Esophagus muscularis mucosa (tissue), 4 donors: ENCODE measurements around the gene RAD17. TPM values are rescaled to one million over a fixed set of nuclear protein-coding genes. Genes with fewer than 3 reads are reported as not detected.
"Not testable (repeated sequence)": the region's sequence is repeated elsewhere in the genome, so short reads cannot be mapped to it uniquely, and the experiment has no call there.

Experiments
- DNase-seq: peaks from one replicate; pipeline ENCODE4 v3.0.0-alpha.2; 2017; ENCODE audit errors: extremely low spot score
- H3K27ac ChIP-seq, 4 donors: fragments of 200-600 bp; sonication (generic); replicated peaks in 1 of 4; 1 replicate in 3 of 4; 2 replicates in 1 of 4; pipeline ENCODE4 v1.5.1; 2016 to 2019; ENCODE audit warnings: mild to moderate bottlenecking in 1 of 4
- H3K27me3 ChIP-seq, 4 donors: fragments of 200-600 bp; sonication (generic); one replicate each; pipeline versions ENCODE4 v1.5.1 to v1.6.0; 2016 to 2019
- H3K36me3 ChIP-seq, 4 donors: fragments of 200-600 bp; sonication (generic); one replicate each; pipeline ENCODE4 v1.5.1; 2016 to 2019
- H3K4me1 ChIP-seq, 4 donors: fragments of 200-600 bp; sonication (generic); one replicate each; pipeline ENCODE4 v1.5.1; 2016 to 2019
- H3K4me3 ChIP-seq, 4 donors: fragments of 200-600 bp; sonication (generic); 1 replicate in 2 of 4; 2 replicates in 2 of 4; pipeline ENCODE4 v1.5.1; 2016 to 2019; ENCODE audit warnings: mild to moderate bottlenecking in 4 of 4, moderate library complexity in 1 of 4
- H3K9me3 ChIP-seq, 4 donors: fragments of 200-600 bp; sonication (generic); 1 replicate in 3 of 4; 2 replicates in 1 of 4; pipeline ENCODE4 v1.5.1; 2016 to 2019
- CTCF ChIP-seq, 3 experiments: fragments of 200-600 bp in 2 of 3; fragments of 450-650 bp in 1 of 3; sonication (generic) in 2 of 3; IDR thresholded peaks; one replicate each; pipeline ENCODE4 v1.5.1; 2017 to 2019; ENCODE audit warnings: antibody characterized with exemption in 3 of 3, mild to moderate bottlenecking in 2 of 3, moderate library complexity in 1 of 3
- EP300 ChIP-seq: sonication (generic); formaldehyde crosslinking; IDR thresholded peaks from one replicate; pipeline ENCODE4 v1.6.1; 2017; ENCODE audit warnings: antibody characterized with exemption
- POLR2A ChIP-seq: fragments of 450-650 bp; IDR thresholded peaks from one replicate; pipeline ENCODE4 v1.6.1; 2017; ENCODE audit warnings: antibody characterized with exemption, moderate library complexity, mild to moderate bottlenecking, low read depth
- POLR2AphosphoS5 ChIP-seq, 2 donors: sonication (generic); formaldehyde crosslinking; IDR thresholded peaks; one replicate each; pipeline ENCODE4 v1.6.1; 2017; ENCODE audit warnings: antibody characterized with exemption in 2 of 2
- WGBS: methylation state at CpG from one replicate; pipeline ENCODE4 v1.1.5; 2018; 5-methylcytosine and 5-hydroxymethylcytosine counted together
- intact Hi-C: fragments of 100-400 bp; cut with DNase I; formaldehyde crosslinking; loops from one replicate; pipeline ENCODE4 v1.15.1; 2023
- total RNA-seq, 4 donors: library from RNA; depleted of rRNA; stranded (reverse); fragments of >200 nt; gene quantifications; one replicate each; pipeline versions ENCODE4 v1.1.0 to v1.2.1, GENCODE V29; 2016

RAD17 gene
- total RNA-seq = 10 to 100 TPM; 14.6 to 22.0 (median 20.0) TPM

GRCh38 chr5:69369340-69370121 is at the start of gene RAD17, which contains the start of the genes AK6 and TAF9:
Gene RAD17, plus strand, starts transcription at chr5:69369818. Its CDS starts 2,391 bp downstream, at chr5:69372209.
Gene AK6, minus strand, starts transcription at chr5:69369520. Its CDS starts 30 bp downstream, at chr5:69369490.
Gene TAF9, minus strand, starts transcription at chr5:69369520. Its CDS starts 3,783 bp downstream, at chr5:69365737.
- Histone ChIP-seq H3K36me3 (peaks cover 7 to 34% (median 26%) of the 10 kb centered on the region in 4 donors), H3K27me3 (no peaks in the 10 kb centered on the region), H3K4me3 (peak within 1 kb of the TSS; percentile 66 to 99 (median 69)), H3K27ac (peak within 1 kb of the TSS; percentile 89 to 98 (median 93)), H3K4me1 (peaks cover 34 to 41% (median 36%) of the 10 kb centered on the region in 4 donors), H3K9me3 (no peaks in the 10 kb centered on the region)
- peak; percentile 98 for DNase-seq
- TF ChIP-seq EP300 = no peak
- TF ChIP-seq POLR2AphosphoS5 (IDR thresholded peaks at IDR 0.05) = peak; percentile 78 to 89
- TF ChIP-seq POLR2A = peak; percentile 36
- peak in 1 of 3 experiments; percentile 4 for TF ChIP-seq CTCF (IDR thresholded peaks at IDR 0.05)
- intact Hi-C loops = no loop called here
- WGBS = 0% methylated on average over 10 of the region's 66 CpGs

DNA sequence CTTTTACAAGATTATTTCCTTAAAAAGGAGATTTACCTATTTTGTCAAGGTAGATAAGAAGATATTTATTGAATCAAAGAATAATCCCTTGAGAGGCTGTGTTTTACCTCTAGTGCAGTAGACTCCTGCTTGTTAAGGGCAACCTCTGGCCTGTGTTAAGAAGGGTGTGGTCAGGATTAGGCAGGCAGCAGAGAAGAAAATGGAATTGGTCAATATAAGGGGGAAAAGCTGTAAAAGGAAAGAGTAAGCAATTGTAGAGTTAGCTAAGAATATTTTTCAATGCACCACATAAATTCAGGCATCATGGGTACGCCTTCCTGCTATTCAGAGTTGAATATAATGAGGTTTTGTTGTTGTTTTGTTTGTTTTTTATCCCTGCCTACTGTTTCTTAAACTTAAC is 43.3 kb upstream of the RAD17 start:
- DNase-seq = no peak
- H3K27me3 ChIP-seq = no peaks in the 10 kb centered on the region
- intact Hi-C loops = no loop called here
- TF ChIP-seq POLR2A = no peak
- no peak for TF ChIP-seq CTCF (IDR thresholded peaks at IDR 0.05)
- no peak for TF ChIP-seq EP300
- TF ChIP-seq POLR2AphosphoS5 (IDR thresholded peaks at IDR 0.05) = no peak
- no peak overlapping the region for H3K4me3 ChIP-seq
- H3K27ac ChIP-seq = no peak overlapping the region
- 85% methylated on average over 1 of the region's 1 CpG for WGBS
- no peaks in the 10 kb centered on the region for H3K9me3 ChIP-seq
- no peaks in the 10 kb centered on the region for H3K36me3 ChIP-seq
- H3K4me1 ChIP-seq = peaks cover 0 to under 1% (median under 1%) of the 10 kb centered on the region in 4 donors

DNA sequence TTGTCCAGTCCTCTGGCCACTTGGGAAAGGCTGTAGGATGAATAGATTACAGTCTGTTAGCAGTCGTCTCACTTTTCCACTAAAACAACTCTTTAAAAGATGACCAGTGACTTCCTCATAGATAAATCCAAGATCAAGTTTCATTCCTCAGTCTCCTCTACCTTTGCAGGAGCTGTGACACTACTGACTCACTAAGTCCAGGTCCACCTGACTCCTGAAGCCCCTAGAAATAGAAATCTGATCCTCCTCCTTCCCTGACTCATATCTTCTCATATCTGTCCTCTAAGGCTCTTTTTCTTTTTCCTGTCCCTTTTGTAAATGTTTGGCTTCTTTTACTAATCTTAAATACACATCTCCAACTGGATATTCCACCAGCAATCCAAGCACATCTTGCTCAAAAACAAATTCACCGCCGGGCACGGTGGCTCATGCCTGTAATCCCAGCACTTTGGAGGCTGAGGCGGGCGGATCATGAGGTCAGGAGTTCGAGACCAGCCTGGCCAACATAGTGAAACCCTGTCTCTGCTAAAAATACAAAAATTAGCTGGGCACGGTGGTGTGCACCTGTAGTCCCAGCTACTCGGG is 39.6 kb upstream of the RAD17 start:
- 95% methylated on average over 9 of the region's 9 CpGs for WGBS
- peaks cover 15 to 25% (median 20%) of the 10 kb centered on the region in 4 donors for H3K4me1 ChIP-seq
- intact Hi-C loops = loop anchor here (5.0 to 10.0 kb wide), 2 partner anchors 95 to 238 kb away; partner anchors contain the start of genes CDK7 and SLC30A5
- no peaks in the 10 kb centered on the region for H3K9me3 ChIP-seq
- DNase-seq = no peak
- H3K27ac ChIP-seq = no peak overlapping the region
- no peak for TF ChIP-seq POLR2A
- TF ChIP-seq EP300 = no peak
- no peak for TF ChIP-seq POLR2AphosphoS5 (IDR thresholded peaks at IDR 0.05)
- no peak for TF ChIP-seq CTCF (IDR thresholded peaks at IDR 0.05)
- no peak overlapping the region for H3K4me3 ChIP-seq
- H3K27me3 ChIP-seq = no peaks in the 10 kb centered on the region
- H3K36me3 ChIP-seq = no peaks in the 10 kb centered on the region

GRCh38 chr5:69331528-69332445 is 37.8 kb upstream of the RAD17 start:
- peak overlapping the region; percentile 65 to 80 (median 68) for H3K27ac ChIP-seq
- intact Hi-C loops = loop anchor here (5.0 to 10.0 kb wide), 2 partner anchors 97 to 239 kb away; partner anchors contain the start of genes CDK7 and SLC30A5
- peak overlapping the region; percentile 65 to 83 (median 72) for H3K4me3 ChIP-seq
- no peaks in the 10 kb centered on the region for H3K36me3 ChIP-seq
- DNase-seq = no peak
- no peak for TF ChIP-seq EP300
- no peak for TF ChIP-seq CTCF (IDR thresholded peaks at IDR 0.05)
- no peak for TF ChIP-seq POLR2A
- no peak for TF ChIP-seq POLR2AphosphoS5 (IDR thresholded peaks at IDR 0.05)
- 58% methylated on average over 11 of the region's 11 CpGs for WGBS
- H3K9me3 ChIP-seq = no peaks in the 10 kb centered on the region
- H3K4me1 ChIP-seq = peaks cover 15 to 26% (median 21%) of the 10 kb centered on the region in 4 donors
- H3K27me3 ChIP-seq = no peaks in the 10 kb centered on the region

DNA sequence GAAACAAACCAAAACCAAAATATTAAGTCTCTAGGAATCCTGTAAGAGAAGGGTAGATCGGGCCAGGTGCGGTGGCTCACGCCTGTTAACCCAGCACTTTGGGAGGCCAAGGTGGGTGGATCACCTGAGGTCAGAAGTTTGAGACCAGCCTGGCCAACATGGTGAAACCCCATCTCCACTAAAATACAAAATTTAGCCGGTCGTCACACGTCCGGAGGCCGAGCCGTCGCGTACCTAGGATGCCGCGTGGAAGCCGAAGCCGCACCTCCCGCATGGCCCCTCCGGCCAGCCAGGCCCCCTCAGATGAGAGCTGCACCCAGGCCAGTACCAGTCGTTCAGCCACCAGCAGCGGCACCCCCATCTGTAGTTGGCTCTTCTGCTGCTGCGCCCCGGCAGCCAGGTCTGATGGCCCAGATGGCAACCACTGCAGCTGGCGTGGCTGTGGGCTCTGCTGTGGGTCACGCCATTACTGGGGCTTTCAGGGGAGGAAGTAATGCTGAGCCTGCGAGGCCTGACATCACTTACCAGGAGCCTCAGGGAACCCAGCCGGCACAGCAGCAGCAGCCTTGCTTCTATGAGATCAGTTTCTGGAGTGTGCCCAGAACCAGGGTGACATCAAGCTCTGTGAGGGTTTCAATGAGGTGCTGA is 35.8 kb upstream of the RAD17 start:
- H3K4me3 ChIP-seq, DNase-seq, H3K9me3 ChIP-seq, H3K27ac ChIP-seq, H3K36me3 ChIP-seq, H3K27me3 ChIP-seq: not testable (repeated sequence)
- WGBS = 95% methylated on average over 24 of the region's 25 CpGs
- intact Hi-C loops = loop anchor here (5.0 to 10.0 kb wide), 2 partner anchors 99 to 241 kb away; partner anchors contain the start of genes CDK7 and SLC30A5
- peaks cover 15 to 26% (median 21%) of the 10 kb centered on the region in 4 donors for H3K4me1 ChIP-seq
